Right lobe of liver (tissue), 6 donors: ENCODE results near the gene EIF4G3. TPM values are rescaled to one million over a fixed set of nuclear protein-coding genes. Genes with fewer than 3 reads are reported as not detected.

Source experiments
- ATAC-seq, 4 donors: fragments of 200-7000 bp; cut with Tn5 transposase; one replicate each; pipeline ENCODE4 v1.9.1; 2020; ENCODE audit warnings: mild to moderate bottlenecking in 4 of 4, moderate library complexity in 4 of 4
- DNase-seq, 3 donors: peaks; one replicate each; pipeline ENCODE4 v3.0.0-alpha.2; 2020
- H3K27ac ChIP-seq, 3 donors: fragments of 200-600 bp; one replicate each; pipeline ENCODE4 v1.8.0; 2022
- H3K27me3 ChIP-seq, 2 donors: fragments of 200-600 bp; one replicate each; pipeline ENCODE4 v1.8.0; 2022
- H3K36me3 ChIP-seq, 4 donors: fragments of 200-600 bp; sonication (generic) in 1 of 4; one replicate each; pipeline versions ENCODE4 v1.5.1 to v1.8.0; 2017 to 2022; ENCODE audit warnings: control low read depth in 1 of 4
- H3K4me1 ChIP-seq, 4 donors: fragments of 200-600 bp; sonication (generic) in 1 of 4; one replicate each; pipeline versions ENCODE4 v1.5.1 to v1.8.0; 2017 to 2022; ENCODE audit warnings: control low read depth in 1 of 4
- H3K4me3 ChIP-seq, 3 donors: fragments of 200-600 bp; one replicate each; pipeline ENCODE4 v1.8.0; 2022
- H3K9me3 ChIP-seq, 4 donors: fragments of 200-600 bp; sonication (generic) in 1 of 4; one replicate each; pipeline versions ENCODE4 v1.5.1 to v1.8.0; 2017 to 2022; ENCODE audit warnings: control low read depth in 1 of 4
- POLR2A ChIP-seq: fragments of 450-650 bp; IDR thresholded peaks from one replicate; pipeline ENCODE4 v1.6.1; 2017; ENCODE audit warnings: antibody characterized with exemption, mild to moderate bottlenecking
- WGBS: methylation state at CpG from one replicate; pipeline ENCODE4 v1.1.6; 2018; ENCODE audit warnings: low coverage, low lambda C conversion rate; ENCODE audit not compliant: insufficient coverage; ENCODE audit errors: missing lambda C conversion rate; 5-methylcytosine and 5-hydroxymethylcytosine counted together
- intact Hi-C, 2 donors: fragments of 100-400 bp; cut with DNase I; formaldehyde crosslinking; loops; one replicate each; pipeline versions ENCODE4 v1.11.2 to v1.14.1; 2022
- total RNA-seq, 6 experiments: library from RNA; depleted of rRNA in 2 of 6; stranded (reverse); fragments of >200 nt in 2 of 6; fragmentation: NEBNext Ultra II Directional in 3 of 6; extraction: Animal tissue kit (Norgen Biotek cat#: 25700) in 3 of 6; gene quantifications; one replicate each; pipeline versions ENCODE4 v1.1.0 to v1.2.4, GENCODE V29; 2016 to 2023
- TF ChIP-seq, protein P1 (sequence below), 4 donors: fragments of 200-600 bp in 3 of 4; fragments of 450-650 bp in 1 of 4; IDR thresholded peaks; one replicate each; pipeline versions ENCODE4 v1.5.1 to v1.8.0; 2016 to 2022; ENCODE audit warnings: antibody characterized with exemption in 4 of 4, mild to moderate bottlenecking in 2 of 4
- donor health status: DM: no; HTN: yes; CAD: no.
- donor health status: DM: no; HTN: no; CAD: no.
- donor health status: DM: no; HTN: no; CAD: no.
- donor health status: DM: no; HTN: yes; CAD: no.
- donor health status: DM: no; HTN: yes; CAD: no.

Gene EIF4G3
- total RNA-seq, 6 experiments from 2014 or later, result 14.4 to 29.9 (median 23.5) TPM

- peak; percentile 39 to 62 (median 44) for ATAC-seq
Measured at GRCh38 chr1:20983297-20983889, 193.3 kb downstream of the EIF4G3 start.

GRCh38 chr1:20982316-20982715 lies 194.4 kb downstream of the EIF4G3 start:
- Histone ChIP-seq H3K4me3 (no peak overlapping the region), H3K9me3 (no peaks in the 10 kb centered on the region), H3K36me3 (no peaks in the 10 kb centered on the region), H3K27ac (peak overlapping the region in 1 of 3 donors; percentile 12), H3K4me1 (no peaks in the 10 kb centered on the region), H3K27me3 (no peaks in the 10 kb centered on the region)
- no peak for DNase-seq
- ATAC-seq, result peak in 1 of 4 donors; percentile 16
- no peak for TF ChIP-seq POLR2A
- TF ChIP-seq, protein P1, sequence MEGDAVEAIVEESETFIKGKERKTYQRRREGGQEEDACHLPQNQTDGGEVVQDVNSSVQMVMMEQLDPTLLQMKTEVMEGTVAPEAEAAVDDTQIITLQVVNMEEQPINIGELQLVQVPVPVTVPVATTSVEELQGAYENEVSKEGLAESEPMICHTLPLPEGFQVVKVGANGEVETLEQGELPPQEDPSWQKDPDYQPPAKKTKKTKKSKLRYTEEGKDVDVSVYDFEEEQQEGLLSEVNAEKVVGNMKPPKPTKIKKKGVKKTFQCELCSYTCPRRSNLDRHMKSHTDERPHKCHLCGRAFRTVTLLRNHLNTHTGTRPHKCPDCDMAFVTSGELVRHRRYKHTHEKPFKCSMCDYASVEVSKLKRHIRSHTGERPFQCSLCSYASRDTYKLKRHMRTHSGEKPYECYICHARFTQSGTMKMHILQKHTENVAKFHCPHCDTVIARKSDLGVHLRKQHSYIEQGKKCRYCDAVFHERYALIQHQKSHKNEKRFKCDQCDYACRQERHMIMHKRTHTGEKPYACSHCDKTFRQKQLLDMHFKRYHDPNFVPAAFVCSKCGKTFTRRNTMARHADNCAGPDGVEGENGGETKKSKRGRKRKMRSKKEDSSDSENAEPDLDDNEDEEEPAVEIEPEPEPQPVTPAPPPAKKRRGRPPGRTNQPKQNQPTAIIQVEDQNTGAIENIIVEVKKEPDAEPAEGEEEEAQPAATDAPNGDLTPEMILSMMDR (IDR thresholded peaks at IDR 0.05), result no peak
- intact Hi-C loops, result loop anchor here in 1 of 2 donors (5.0 kb wide), 1 partner anchor 215 kb away; no protein-coding TSS in a partner anchor

More at GRCh38 chr1:20983297-20983889, 193.3 kb downstream of the EIF4G3 start:
- WGBS, result 78% methylated on average over 3 of the region's 3 CpGs
- intact Hi-C loops, result loop anchor here in 1 of 2 donors (5.0 kb wide), 1 partner anchor 214 kb away; no protein-coding TSS in a partner anchor
- Histone ChIP-seq H3K9me3 (no peaks in the 10 kb centered on the region), H3K36me3 (no peaks in the 10 kb centered on the region), H3K27ac (no peak overlapping the region), H3K4me1 (no peaks in the 10 kb centered on the region), H3K4me3 (no peak overlapping the region), H3K27me3 (no peaks in the 10 kb centered on the region)
- no peak for DNase-seq
- no peak for TF ChIP-seq POLR2A
- TF ChIP-seq, protein P1 (IDR thresholded peaks at IDR 0.05), result peak; percentile 13 to 29 (median 24)

DNA sequence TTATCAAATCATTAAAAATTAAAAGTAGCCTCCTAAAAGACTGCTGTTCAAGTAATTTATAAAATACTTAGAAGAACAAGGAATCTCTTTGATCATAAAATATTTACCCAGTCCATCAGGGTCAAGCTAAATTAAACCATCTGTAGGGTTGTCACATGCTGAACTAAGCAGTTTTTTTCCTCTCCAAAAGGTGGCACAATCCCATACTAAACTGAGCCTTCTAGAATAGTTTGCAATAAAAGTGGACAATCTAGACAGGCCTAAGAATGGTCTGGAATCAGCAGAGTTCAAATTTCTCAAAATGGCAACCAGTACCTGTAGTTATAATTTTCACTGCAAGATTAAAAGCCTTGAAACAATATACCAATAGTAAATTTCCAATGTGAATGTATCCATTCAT lies 194.8 kb downstream of the EIF4G3 start:
- no peaks in the 10 kb centered on the region for H3K36me3 ChIP-seq
- intact Hi-C loops, result loop anchor here in 1 of 2 donors (5.0 kb wide), 1 partner anchor 215 kb away; no protein-coding TSS in a partner anchor
- DNase-seq (no peak), ATAC-seq (peak; percentile 73 to 92 (median 87))
- TF ChIP-seq, protein P1 (IDR thresholded peaks at IDR 0.05), result peak; percentile 37 to 52 (median 46)
- TF ChIP-seq POLR2A, result no peak
- H3K4me1 ChIP-seq, result no peaks in the 10 kb centered on the region
- H3K9me3 ChIP-seq, result no peaks in the 10 kb centered on the region
- H3K4me3 ChIP-seq, result no peak overlapping the region
- no peaks in the 10 kb centered on the region for H3K27me3 ChIP-seq
- peak overlapping the region in 1 of 3 donors; percentile 12 for H3K27ac ChIP-seq

DNA sequence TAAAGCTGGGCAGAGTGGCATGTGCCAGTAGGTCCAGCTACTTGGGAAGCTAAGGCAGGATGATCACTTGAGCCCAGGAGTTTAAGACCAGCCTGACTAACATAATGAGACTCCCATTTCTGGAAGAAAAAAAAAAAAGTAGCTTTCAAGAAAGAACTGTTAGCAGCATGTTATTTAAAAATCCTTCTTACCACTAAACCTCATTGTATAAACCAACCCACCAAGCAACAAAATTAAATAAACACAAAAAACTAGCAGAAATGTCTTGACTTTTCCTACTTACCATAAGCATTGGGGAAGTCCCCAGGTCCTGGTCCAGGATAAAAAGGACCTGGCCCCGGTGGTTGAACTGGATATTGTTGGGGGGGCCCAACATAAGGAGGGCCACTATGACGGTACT lies 196.6 kb downstream of the EIF4G3 start:
- H3K27ac ChIP-seq, result no peak overlapping the region
- H3K9me3 ChIP-seq, result no peaks in the 10 kb centered on the region
- no peaks in the 10 kb centered on the region for H3K36me3 ChIP-seq
- DNase-seq, result no peak
- TF ChIP-seq, protein P1 (IDR thresholded peaks at IDR 0.05), result no peak
- no peak for TF ChIP-seq POLR2A
- no peaks in the 10 kb centered on the region for H3K27me3 ChIP-seq
- H3K4me1 ChIP-seq, result no peaks in the 10 kb centered on the region
- intact Hi-C loops, result loop anchor here in 1 of 2 donors (5.0 kb wide), 1 partner anchor 217 kb away; no protein-coding TSS in a partner anchor
- no peak for ATAC-seq
- no peak overlapping the region for H3K4me3 ChIP-seq
- WGBS, result 94% methylated on average over 2 of the region's 2 CpGs
